HG03439 (cell line): Measurements from ENCODE around the gene AGAP1.

Experiments
- ATAC-seq: cut with Tn5 transposase; IDR thresholded peaks from one replicate; pipeline ENCODE4 v1.9.1; 2021; ENCODE audit warnings: mild to moderate bottlenecking, moderate library complexity; ENCODE audit not compliant: unreplicated experiment

The AGAP1 gene

DNA sequence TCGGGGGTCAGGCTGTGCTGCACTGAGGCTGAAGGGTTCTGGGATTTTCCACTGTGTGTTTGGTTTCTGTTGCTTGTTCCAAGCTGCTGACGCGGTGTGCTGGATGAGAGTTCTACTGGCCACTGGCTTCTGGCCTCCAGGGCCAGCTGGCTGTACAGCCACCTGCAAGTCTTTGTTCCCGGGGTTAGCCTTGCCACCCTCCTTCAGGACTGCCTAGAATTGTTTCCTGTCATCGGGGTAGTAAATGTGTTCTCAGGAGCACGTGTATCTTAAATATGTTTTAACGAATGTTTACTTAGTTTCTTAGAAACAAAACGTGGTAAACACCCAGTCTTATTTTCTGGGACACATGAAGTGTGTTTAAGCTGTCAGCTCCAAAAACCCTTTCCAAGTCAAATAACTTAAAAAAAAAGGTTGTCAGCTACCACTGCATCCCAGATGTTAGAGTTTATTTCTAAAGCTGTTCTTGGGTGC, 231.2 kb downstream of the AGAP1 start:
- ATAC-seq, result no peak

DNA sequence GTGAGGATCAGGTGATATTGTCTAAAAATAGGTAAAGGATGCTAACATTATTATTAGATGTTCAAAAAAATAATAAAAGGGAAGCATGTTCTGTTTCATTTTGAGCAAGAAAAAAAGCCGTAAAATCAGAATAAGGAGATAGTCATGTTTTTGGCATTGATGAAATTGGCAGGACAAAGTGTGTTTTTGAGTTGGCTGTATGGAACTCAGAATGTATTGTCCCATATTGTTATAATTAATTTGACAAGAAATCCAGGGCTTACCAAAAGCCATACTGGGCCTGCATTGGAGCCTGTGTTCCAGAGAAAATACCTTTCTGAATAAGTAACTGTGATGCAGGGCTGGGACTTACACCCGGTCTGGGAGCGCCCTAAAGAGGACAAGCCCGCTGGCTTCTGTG, 232.0 kb downstream of the AGAP1 start:
- no peak for ATAC-seq

DNA sequence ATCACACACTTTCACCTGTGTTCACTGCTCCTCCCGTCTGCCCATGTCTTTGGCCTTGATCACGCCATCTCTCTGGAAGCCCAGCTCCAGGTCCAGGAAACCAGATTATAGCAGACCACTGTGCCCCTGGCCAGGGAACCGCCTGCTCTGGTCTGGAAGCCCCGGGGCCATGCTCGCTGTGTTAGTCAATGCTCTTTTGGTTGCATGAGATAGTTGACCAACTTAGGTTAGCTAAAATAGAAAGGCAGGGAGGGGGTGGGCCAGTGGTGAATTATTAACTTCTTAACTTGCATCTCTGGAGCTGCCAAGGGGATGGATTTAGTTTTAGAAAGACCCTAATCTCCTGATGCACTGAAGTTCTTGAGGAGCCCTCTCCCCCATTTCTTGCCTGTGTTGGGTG, 232.7 kb downstream of the AGAP1 start:
- no peak for ATAC-seq

DNA sequence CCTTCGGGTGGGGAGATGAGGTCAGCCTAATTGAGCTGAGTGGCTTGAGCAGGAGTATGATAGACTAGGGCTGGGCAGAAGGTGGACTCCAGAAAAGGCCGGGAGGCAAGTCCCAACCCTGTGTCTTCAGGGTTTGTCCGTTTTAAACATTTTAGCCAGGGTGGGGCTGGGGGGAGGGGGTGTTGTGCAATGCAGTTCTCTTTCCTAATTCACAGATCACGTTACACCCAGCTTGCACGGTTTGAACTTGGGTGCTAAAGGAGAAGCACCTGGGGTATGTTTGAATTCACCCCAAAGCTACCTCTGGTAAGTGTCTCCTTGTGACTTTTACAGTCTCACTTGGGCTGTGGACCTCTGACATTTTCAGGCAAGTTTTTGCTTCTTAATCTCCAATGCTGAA, 233.3 kb downstream of the AGAP1 start:
- no peak for ATAC-seq

DNA sequence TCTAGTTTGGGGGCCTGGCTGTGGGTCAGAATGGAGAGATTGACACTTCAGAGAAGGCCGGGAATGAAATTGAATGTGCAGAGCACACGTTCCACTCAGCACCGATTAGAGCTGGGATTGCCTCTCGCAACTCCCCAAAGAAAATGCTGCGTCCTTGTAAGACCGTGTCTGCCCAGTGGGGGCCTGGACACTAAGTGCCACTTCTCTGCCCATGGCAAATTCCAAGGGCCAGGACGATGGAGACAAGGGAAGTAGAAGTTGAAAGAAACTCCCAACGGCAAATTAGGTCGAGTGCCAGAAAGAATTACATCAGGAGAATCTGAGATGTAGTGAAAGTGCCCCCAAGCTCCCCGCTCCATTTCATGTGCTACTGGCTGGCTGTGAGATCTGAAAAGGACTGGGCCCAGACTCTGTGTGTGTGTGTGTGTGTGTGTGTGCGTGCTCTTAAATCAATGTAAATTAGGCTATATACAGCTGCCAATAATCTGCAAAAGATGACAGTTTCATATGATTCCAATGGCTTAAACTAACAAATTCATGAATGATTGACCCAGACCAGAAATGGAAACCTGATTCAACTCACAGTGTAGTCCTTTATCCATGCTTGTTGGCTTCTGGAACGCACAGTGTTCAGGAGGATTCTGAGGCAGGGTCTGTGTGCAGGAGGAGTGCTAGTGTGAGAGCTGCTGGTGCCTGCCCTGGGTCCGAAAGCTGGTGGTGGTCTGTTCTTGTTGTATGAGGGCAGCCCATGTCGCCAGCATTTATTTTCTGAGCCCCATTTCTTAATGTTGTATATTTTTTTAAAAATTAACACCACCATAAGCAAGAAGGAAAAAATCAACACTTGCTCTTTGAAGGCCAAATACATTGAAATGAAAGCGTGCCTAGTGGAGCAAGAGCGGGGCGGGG, 234.3 kb downstream of the AGAP1 start:
- no peak for ATAC-seq

DNA sequence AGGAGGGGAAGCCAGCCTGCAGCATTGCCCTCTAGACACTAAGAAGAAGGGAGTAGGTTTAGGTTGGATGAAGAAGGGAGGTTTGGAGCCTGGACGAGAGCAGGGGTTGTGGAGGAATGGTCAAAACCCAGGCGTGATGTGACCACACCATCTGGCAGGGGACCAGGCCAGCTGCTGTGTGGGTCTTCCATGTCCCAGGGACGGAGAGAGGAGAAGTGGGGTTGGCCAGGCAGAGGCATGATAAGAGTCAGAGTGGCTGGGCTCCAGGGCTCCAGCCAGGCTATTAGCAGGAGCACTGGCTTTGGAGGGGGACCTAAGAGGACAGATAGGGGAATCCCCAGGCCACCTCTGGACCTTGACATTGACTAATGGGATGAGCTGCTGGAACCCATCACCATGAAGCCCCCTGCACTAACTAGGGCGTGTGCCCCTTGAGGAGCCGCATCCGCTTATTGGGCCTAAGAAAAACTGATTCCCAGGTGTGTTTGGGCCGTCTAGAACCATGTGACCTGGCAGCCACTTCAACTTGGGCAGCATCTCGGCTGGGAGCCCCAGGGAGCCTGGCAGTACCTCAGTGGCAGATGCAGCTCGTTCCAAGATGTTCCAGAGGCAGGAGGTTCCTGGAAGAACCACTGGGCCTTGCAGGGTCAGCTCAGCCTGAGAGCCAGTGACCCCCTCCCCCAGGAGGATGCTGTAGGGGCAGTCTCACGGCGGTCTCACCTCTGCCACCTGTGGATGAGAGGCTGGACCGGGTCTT, 235.1 kb downstream of the AGAP1 start:
- no peak for ATAC-seq

DNA sequence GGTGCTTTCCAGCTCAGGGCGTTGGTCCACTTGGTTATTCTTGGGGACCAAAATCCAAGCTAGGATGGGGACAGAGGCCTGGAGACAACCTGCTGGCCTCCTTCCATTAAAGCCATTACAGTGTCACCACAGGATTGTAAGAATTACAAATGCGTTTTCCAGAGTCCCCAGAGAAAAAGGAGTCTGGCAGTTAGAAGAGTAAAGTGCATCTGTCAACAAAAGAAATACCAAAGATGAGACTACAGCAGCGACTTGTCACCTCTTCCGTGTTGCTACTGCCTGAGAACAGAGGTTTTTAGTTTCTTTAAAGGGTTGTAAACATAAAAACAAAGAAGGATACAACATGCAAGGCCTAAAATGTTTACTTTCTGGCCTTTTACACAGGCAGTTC, 235.7 kb downstream of the AGAP1 start:
- ATAC-seq, result no peak

DNA sequence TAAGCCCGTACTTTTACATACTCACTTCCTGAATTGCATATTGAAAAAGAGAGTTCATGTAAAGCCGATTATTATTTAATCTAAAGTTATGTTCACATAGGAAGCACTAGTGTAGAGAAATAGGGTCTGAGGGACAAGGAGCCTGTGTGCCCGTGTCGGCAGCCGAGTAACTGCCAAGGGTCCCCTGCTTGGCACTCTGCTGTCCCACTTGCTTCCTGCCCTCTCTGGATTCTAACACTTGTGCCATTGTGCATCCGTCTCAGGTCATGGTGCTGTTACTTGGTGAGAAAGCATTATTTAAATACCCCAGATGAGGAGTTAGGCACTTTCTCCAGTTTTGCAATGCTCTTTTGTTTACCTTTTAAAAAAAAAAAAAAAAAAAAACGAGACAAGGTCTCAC, 236.3 kb downstream of the AGAP1 start:
- ATAC-seq, result no peak

DNA sequence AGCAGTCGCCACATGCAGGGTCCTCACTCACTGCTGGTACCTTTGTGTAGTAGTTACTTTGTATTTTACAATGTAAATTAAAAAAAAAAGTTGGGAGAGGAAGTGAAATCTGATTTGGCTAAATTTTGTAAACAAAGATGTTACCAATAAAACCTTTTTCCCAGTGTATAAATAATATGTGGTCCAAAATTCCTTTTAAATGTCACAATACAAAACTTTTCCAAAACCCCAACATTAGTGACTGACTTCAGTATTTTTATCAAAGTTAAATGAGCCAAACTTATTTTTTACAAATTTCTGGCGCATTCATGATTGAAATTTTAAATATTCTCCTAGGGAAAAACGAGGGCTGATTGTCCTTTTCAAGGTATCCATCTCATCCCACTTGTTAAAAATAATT, 239.9 kb downstream of the AGAP1 start:
- ATAC-seq, result no peak

DNA sequence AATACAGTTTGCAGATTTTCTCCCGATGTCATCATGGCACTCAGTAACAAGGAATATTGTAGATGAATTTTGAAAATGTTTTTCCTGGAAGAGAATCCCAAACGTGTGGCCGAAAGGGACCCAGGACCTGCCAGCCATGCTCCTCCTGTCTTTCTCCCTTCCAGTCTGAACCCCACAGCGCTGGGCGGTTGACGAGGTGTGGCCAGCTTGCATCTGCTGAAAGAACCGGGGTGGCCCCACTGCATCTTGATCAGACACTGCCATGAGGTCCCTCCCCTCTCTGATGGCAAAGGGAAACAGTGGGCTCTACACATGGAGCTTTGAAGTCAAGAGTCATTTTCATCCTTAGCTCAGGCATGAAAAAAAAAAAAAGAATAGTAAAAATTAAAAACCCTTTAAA, 240.3 kb downstream of the AGAP1 start:
- ATAC-seq, result no peak

DNA sequence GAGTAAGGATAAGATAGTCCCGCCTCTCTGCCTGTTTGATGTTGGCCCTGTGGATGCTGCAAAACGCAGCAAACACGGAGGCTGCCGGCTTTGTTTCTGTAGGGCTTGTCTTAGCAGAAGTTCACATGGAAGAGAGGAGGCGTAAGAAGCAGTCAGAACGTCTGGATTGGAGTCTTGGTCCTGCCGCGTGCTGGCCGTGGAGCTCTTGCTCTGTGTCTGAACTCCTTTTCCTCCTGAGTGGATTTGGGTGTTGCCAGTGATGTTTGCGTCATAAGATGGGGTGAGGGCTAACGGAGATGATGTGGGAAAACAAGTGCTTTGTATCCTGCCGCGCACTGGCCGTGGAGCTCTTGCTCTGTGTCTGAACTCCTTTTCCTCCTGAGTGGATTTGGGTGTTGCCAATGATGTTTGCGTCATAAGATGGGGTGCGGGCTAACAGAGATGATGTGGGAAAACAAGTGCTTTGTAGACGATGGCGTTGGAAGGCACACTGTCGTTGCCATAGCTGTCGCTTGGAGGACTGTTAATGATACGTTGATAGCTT, 240.9 kb downstream of the AGAP1 start:
- ATAC-seq, result no peak

DNA sequence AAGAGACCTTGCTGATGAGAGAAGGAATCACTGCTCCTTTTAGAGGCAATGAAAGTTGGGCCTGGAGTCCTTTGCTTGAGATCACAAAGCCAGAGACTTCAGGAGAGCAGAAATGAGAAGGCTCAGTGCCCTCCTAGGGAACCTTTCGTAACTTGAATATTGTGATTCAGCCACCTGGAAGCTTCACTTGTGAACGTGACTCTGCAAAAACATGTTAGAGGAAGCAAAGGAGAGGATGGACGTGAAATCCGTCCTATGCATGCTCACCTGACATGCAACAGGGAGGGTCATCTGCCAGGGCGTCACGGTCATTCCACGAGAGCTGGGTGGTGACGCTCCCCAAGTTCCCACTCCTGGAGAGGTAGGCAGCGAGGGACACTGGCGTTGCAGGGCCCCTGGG, 243.6 kb downstream of the AGAP1 start:
- ATAC-seq, result no peak

DNA sequence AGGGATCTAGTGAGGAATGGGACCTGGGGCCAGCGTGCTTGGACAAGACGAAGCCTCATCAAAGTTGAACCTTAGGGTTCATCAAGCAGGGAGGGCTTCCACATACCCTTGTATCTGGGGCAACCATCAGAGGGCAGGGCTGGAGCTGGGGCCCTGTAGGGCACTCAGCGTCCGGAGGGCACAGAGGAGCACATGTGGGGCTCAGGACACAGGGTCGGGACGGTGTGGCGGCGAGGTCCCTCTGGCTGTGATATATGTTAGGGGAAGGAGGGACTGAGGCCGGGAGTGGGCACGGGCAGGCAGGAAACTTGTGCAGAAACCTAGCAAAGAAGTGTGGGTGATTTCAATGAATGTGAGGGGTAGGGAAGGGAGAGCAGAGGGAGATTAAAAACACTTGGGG, 244.0 kb downstream of the AGAP1 start:
- no peak for ATAC-seq

DNA sequence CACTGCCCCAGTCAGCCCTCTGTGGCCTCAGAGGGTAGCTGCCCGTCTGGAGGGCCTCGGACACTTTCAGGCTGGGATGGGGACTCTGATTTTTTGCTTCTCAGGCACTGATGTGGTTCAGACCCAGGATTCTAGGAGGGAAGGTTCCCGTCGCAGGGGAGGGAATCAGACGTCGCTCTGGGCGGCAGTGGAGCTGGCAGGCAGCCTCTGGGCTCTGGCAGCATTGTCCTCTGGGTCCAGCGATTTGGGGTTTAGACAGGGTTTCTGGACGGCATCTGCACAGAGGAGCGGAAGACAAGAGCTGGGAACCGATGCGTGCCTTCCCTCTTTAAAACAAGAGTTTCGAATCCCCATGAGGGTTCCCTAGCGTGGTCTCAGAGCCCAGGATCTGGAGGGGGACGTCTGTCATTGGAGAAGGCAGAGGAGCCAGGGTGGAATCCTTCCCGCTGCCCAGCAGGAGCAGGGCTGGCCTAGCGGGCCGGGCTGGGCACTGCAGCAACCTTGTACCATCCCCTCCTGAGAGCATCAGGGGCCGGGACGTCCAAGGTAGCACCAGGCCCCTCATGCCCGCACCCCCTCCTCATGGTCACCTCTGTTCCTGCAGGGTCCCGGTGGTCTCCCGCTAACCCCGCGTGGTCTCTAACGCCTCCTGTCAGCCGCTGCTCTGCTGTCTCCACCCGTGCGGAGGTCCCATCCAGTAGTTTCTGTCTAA, 246.0 kb downstream of the AGAP1 start:
- no peak for ATAC-seq

DNA sequence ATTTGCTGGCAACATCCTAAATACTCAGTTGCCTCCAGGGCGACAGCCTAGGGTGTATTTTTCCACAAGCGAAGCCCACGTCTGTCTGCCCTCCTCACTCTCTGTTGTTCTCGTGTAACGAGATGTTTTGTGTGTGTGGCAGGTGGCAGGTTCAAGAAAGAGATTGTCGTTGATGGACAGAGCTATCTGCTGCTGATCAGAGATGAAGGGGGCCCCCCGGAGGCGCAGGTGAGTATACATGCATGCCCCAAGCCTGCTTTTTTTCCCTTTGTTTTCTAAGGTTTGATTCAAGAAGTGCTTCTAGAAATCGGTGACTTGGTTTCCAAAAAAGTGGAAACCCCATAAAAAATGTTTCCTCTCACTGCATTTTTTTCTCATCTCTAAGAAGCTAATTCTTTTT, 247.0 kb downstream of the AGAP1 start:
- ATAC-seq, result no peak

DNA sequence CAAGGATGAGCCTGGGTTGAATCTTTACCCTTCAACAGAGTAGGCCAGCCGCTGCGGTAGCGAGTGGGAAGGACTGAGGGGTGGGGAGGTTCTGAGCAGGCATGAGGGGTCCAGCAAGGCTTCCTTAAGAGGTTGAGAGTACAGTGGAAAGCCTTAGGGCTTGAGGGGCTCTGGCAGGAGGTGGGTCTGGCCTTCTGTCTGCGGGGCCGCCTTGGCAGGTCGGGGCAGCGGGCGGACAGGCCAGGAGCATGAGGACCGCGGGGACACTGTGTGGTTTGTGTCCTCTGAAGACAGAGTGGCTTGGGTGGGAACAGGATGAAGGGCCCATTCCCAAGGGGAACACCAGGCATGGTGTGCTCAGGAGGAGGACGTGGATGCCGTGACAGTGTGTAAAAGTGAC, 250.3 kb downstream of the AGAP1 start:
- ATAC-seq, result no peak

DNA sequence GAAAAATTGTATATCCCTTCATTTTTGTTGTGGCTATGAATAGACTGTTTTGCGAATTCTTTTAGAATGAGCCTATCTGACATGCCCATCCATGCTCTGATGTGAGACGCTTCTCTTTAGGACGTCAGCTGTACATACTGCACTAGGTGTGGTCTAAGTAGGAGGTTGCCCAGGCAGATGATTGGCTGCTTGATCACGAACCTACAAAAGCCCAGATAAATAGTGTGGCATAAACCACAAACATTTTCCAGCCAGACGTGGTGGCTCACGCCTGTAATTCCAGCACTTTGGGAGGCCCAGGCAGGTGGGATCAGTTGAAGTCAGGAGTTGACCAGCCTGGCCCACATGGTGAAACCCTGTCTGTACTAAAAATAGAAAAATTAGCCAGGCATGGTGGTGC, 251.8 kb downstream of the AGAP1 start:
- ATAC-seq, result no peak

DNA sequence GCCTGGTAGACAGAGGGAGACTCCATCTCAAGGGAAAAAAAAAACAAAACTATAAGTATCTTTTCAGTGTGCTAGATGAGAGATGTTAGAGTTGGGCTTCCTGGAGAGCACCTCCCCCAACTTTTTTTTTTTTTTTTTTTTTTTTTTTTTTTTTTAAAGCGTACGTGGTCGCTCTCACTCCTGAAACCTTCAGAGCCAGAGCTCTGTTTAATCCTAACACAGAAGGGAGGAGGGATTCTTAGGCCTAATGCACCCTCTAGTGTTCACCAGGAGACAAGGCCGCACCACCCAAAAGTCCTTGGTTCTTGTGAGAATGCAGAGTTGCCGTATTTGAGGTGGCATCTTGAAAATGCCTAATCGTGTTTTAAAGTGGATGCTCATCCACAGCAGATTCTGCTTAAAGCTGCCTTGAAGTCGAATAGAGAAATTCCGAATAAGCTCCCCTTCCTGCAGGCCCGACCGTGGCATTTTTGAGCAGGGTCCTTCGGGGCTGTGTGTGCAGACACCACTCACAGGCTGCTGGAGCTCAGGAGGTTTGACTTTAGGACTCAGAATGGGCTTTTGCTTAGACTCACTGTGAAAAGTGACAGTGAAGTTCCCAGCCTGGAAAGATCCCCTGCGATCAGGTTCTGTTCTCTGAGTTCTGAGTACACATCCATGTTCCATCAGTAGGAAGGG, 252.6 kb downstream of the AGAP1 start:
- no peak for ATAC-seq

DNA sequence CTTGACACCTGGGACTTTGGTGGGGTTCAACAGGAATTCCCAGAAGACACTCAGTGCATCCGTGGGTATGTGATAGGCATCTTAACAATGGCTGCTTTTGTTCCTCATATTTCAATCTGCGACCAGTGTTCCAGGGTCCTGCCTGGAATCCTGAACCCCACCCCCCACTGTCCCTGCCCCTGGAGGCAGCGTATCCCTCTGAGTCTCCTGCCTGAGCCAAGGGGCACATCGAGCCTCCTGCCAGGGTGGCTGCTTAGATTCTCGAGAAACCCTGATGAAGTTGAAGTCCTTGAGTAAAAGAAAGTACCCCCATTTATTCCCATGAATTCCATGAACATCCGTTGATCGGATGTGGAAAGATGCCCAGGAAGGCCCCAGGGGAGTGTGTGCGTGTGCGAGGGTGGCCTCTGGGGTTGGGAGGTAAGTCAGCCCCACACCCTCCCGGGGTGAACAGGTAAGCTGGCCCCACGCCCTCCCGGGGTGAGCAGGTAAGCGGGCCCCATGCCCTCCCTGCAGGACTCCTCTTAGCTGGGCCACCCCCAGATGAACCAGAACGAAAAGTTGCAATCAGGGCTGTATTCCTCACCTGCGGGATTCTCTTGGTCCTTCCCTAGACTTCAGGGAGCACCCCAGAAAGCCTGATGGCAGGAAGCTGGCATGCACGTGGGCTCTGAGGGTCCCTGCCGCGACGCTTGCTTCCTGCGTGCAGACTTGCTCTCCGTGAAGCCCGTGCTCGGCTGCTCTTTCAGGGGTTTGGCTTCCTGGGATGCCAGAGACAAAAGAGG, 253.3 kb downstream of the AGAP1 start:
- ATAC-seq, result no peak

DNA sequence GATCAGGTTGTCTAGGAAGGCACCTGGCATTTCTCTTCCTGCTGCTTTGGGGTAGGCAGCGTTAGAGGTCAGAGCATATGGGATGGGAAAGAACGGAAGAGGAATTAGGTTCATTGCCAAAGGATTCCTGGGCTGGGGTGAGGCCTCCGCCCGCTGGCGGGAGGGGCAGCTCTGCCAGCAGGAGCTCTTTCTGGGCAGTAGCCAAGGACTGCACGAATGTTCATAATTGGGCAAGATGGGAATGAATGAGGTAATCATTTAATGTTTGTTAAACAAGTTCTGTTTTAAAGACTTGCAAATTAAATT, 253.9 kb downstream of the AGAP1 start:
- ATAC-seq, result no peak
